Type B pancreatic cell (in vitro differentiated cells): ENCODE data around the gene TSPAN4. TPM values are rescaled to one million over a fixed set of nuclear protein-coding genes. Genes with fewer than 3 reads are reported as not detected.

Experiments used
- DNase-seq: peaks from one replicate; pipeline ENCODE4 v3.0.0; 2021; ENCODE audit warnings: mixed read lengths; ENCODE audit not compliant: unreplicated experiment; ENCODE audit errors: extremely low spot score
- H3K27ac Mint-ChIP-seq: 2 replicates; pipeline ENCODE4 v1.8.0; 2021; ENCODE audit warnings: mild to moderate bottlenecking, mixed read lengths
- H3K27me3 Mint-ChIP-seq: 2 replicates; pipeline ENCODE4 v1.8.0; 2021; ENCODE audit warnings: mixed read lengths
- H3K36me3 Mint-ChIP-seq: 2 replicates; pipeline ENCODE4 v1.8.0; 2021; ENCODE audit warnings: mixed read lengths
- H3K4me1 Mint-ChIP-seq: one replicate; pipeline ENCODE4 v1.8.0; 2021; ENCODE audit warnings: mixed read lengths; ENCODE audit not compliant: unreplicated experiment
- H3K4me3 Mint-ChIP-seq: 2 replicates; pipeline ENCODE4 v1.8.0; 2021; ENCODE audit warnings: mild to moderate bottlenecking, mixed read lengths
- H3K9me3 Mint-ChIP-seq: 2 replicates; pipeline ENCODE4 v1.8.0; 2021; ENCODE audit warnings: mixed read lengths
- total RNA-seq: library from RNA; stranded (reverse); gene quantifications from 2 replicates; pipeline ENCODE4 v1.2.1, GENCODE V29; 2021; ENCODE audit warnings: low replicate concordance
- TF ChIP-seq, protein P1 (sequence below): fragments of 200-600 bp; sonication (generic); conservative IDR thresholded peaks from 2 replicates; pipeline ENCODE4 v1.5.0; 2021; ENCODE audit warnings: antibody characterized with exemption, mild to moderate bottlenecking

The TSPAN4 gene
- total RNA-seq, 1 donor from 2014 or later = 43.2 TPM

DNA sequence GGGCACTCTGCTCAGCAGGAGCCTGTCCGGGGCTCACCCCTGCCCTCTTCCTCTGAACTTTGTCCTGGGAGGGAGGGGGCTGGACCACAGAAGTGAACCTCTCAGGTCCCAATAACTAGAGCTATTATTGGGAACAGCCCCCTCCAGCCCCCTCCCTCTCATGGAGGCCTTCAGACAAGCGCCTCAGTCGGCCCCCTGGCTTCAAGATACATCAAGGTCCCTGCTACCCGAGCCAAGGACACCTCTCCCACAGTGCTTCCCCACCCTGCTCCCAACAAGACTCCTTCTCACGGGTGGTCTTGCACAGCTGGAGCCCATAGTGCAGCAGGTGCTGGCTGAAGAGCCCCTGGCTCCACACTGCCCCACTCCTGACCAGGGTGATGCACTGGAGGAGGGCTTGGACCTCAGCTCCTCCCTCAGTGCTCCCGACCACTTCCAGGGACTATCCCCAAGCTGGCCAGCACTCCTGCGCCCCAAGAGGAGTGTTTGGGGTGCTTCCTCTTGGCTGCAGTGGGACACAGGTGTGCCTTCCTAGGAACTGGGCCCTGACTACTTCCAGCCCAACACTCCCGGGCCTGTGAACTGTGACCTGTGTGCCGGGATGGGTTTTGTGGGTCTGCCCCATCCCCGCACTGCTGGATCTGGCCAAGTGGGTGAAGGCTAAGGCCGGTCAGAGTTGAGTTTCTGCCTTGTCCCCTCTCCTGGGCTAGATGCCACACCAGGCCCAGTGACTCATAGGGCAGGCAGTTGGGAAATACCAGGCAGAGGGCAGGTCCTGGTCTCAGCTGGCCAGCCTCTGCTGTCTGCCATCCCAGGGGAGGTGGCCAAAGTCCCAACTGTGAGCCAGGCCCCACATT lies 21.8 kb upstream of the TSPAN4 start:
- Mint-ChIP-seq H3K36me3 (no peaks in the 10 kb centered on the region), H3K27me3 (no peaks in the 10 kb centered on the region), H3K4me3 (peak overlapping the region; percentile 87), H3K9me3 (no peaks in the 10 kb centered on the region), H3K4me1 (no peaks in the 10 kb centered on the region), H3K27ac (no peak overlapping the region)
- no peak for DNase-seq
- TF ChIP-seq, protein P1, sequence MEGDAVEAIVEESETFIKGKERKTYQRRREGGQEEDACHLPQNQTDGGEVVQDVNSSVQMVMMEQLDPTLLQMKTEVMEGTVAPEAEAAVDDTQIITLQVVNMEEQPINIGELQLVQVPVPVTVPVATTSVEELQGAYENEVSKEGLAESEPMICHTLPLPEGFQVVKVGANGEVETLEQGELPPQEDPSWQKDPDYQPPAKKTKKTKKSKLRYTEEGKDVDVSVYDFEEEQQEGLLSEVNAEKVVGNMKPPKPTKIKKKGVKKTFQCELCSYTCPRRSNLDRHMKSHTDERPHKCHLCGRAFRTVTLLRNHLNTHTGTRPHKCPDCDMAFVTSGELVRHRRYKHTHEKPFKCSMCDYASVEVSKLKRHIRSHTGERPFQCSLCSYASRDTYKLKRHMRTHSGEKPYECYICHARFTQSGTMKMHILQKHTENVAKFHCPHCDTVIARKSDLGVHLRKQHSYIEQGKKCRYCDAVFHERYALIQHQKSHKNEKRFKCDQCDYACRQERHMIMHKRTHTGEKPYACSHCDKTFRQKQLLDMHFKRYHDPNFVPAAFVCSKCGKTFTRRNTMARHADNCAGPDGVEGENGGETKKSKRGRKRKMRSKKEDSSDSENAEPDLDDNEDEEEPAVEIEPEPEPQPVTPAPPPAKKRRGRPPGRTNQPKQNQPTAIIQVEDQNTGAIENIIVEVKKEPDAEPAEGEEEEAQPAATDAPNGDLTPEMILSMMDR = no peak

DNA sequence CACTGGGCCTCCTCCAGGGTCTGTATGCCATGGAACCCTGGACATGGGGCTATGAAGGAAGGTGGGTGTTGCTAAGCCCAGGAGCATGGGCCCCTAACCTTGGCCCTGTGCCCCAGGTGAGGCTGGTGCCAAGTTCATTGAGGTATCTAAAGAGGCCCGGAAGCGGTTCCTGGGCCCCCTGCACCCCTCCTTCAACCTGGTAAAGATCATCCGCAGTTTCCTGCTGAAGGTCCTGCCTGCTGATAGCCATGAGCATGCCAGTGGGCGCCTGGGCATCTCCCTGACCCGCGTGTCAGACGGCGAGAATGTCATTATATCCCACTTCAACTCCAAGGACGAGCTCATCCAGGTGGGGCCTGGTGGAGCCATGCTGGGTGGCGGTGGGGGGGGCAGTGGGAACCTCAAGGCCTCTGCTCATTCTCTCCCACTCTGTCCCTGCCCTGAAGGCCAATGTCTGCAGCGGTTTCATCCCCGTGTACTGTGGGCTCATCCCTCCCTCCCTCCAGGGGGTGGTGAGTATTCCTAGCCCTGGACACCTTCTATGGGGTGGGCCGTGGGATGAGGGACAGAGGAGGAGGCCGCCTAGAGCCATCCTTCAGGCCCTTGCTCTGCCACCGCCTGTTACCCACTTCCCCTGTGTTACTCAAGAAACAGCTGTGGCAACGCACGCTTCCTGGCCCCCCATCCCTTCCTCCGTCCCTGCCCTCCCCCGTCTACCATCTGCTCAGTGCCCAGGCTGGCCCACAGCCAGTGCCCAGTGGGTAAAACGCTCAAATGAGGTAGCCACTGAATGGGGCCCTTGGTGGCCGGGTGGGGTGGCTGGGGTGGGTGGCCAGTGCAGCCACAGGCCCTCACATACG lies 20.9 kb upstream of the TSPAN4 start:
- no peak for DNase-seq
- peak overlapping the region; percentile 63 for H3K4me3 Mint-ChIP-seq
- no peak overlapping the region for H3K27ac Mint-ChIP-seq
- TF ChIP-seq, protein P1 = no peak
- no peaks in the 10 kb centered on the region for H3K4me1 Mint-ChIP-seq
- no peaks in the 10 kb centered on the region for H3K9me3 Mint-ChIP-seq
- no peaks in the 10 kb centered on the region for H3K36me3 Mint-ChIP-seq
- H3K27me3 Mint-ChIP-seq = peaks cover 5% of the 10 kb centered on the region

DNA sequence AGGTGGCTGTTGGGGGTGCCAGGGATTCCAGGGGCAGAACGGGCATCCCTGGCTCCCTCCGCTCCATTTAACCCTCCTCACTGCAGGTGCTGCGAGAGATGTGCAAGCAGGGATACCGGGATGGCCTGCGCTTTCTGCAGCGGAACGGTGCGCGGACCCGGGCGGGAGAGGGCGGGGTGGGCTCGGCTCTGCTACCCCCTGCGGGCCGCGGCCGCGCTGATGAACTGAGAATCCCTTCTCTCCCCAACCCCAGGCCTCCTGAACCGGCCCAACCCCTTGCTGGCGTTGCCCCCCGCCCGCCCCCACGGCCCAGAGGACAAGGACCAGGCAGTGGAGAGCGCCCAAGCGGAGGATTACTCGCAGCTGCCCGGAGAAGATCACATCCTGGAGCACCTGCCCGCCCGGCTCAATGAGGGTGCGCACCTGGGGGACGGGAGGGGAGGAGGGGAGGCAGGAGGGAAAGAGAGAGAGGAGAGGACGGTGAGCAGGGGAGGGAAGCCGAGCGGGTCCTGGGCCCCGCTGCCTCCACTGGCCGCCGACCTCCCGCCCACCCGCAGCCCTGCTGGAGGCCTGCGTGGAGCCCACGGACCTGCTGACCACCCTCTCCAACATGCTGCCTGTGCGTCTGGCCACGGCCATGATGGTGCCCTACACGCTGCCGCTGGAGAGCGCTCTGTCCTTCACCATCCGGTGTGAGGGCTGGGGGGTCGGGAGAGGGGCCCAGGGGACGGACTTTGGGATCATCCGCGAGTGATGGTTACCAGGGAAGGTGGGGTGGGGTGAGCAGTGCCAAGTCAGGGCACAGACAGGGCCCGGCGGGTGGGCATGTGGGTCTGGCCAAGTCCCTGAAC lies 19.0 kb upstream of the TSPAN4 start:
- Mint-ChIP-seq H3K36me3 (no peaks in the 10 kb centered on the region), H3K4me3 (no peak overlapping the region), H3K4me1 (peaks cover 10% of the 10 kb centered on the region), H3K27me3 (peaks cover 17% of the 10 kb centered on the region), H3K9me3 (no peaks in the 10 kb centered on the region), H3K27ac (no peak overlapping the region)
- TF ChIP-seq, protein P1 = no peak
- DNase-seq = no peak

DNA sequence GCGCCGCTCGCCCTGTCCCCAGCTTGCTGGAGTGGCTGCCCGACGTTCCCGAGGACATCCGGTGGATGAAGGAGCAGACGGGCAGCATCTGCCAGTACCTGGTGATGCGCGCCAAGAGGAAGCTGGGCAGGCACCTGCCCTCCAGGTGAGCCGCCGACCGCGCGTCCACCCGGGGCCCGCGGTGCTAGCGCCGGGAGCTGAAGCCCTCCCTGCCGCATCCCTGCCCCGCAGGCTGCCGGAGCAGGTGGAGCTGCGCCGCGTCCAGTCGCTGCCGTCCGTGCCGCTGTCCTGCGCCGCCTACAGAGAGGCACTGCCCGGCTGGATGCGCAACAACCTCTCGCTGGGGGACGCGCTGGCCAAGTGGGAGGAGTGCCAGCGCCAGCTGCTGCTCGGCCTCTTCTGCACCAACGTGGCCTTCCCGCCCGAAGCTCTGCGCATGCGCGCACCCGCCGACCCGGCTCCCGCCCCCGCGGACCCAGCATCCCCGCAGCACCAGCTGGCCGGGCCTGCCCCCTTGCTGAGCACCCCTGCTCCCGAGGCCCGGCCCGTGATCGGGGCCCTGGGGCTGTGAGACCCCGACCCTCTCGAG lies 18.3 kb upstream of the TSPAN4 start:
- no peak for DNase-seq
- no peaks in the 10 kb centered on the region for H3K9me3 Mint-ChIP-seq
- H3K27ac Mint-ChIP-seq = no peak overlapping the region
- H3K27me3 Mint-ChIP-seq = peaks cover 24% of the 10 kb centered on the region
- H3K36me3 Mint-ChIP-seq = no peaks in the 10 kb centered on the region
- peaks cover 10% of the 10 kb centered on the region for H3K4me1 Mint-ChIP-seq
- TF ChIP-seq, protein P1 = no peak
- H3K4me3 Mint-ChIP-seq = no peak overlapping the region

DNA sequence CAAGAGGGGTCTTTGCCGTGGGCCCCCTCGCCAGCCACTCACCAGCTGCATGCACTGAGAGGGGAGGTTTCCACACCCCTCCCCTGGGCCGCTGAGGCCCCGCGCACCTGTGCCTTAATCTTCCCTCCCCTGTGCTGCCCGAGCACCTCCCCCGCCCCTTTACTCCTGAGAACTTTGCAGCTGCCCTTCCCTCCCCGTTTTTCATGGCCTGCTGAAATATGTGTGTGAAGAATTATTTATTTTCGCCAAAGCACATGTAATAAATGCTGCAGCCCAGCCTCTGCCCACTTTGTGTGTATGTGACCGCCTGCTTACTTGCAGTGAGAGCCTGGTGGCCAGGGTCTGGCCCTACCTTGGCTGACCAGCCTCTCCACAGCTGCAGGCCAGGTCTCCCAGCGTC lies 17.7 kb upstream of the TSPAN4 start:
- H3K27ac Mint-ChIP-seq = peak overlapping the region; percentile 29
- peaks cover 10% of the 10 kb centered on the region for H3K4me1 Mint-ChIP-seq
- no peak overlapping the region for H3K4me3 Mint-ChIP-seq
- TF ChIP-seq, protein P1 = no peak
- no peaks in the 10 kb centered on the region for H3K36me3 Mint-ChIP-seq
- peaks cover 27% of the 10 kb centered on the region for H3K27me3 Mint-ChIP-seq
- no peaks in the 10 kb centered on the region for H3K9me3 Mint-ChIP-seq
- DNase-seq = no peak
